Subcutaneous adipose tissue (tissue), 4 donors: Measurements from ENCODE around the gene KIAA1328. TPM values are rescaled to one million over a fixed set of nuclear protein-coding genes. Genes with fewer than 3 reads are reported as not detected.

Experiments used
- total RNA-seq, 4 donors: library from RNA; depleted of rRNA; stranded (reverse); fragments of >200 nt; gene quantifications; one replicate each; pipeline ENCODE4 v1.1.0, GENCODE V29; 2016
- TF ChIP-seq, protein P1 (sequence below): fragments of 450-650 bp; IDR thresholded peaks from one replicate; pipeline ENCODE4 v1.5.1; 2016; ENCODE audit warnings: low read depth, mild to moderate bottlenecking, control low read depth, antibody characterized with exemption, moderate library complexity

KIAA1328 gene
- total RNA-seq, 4 donors from 2014 or later: 15.0 to 22.8 (median 18.9) TPM

DNA sequence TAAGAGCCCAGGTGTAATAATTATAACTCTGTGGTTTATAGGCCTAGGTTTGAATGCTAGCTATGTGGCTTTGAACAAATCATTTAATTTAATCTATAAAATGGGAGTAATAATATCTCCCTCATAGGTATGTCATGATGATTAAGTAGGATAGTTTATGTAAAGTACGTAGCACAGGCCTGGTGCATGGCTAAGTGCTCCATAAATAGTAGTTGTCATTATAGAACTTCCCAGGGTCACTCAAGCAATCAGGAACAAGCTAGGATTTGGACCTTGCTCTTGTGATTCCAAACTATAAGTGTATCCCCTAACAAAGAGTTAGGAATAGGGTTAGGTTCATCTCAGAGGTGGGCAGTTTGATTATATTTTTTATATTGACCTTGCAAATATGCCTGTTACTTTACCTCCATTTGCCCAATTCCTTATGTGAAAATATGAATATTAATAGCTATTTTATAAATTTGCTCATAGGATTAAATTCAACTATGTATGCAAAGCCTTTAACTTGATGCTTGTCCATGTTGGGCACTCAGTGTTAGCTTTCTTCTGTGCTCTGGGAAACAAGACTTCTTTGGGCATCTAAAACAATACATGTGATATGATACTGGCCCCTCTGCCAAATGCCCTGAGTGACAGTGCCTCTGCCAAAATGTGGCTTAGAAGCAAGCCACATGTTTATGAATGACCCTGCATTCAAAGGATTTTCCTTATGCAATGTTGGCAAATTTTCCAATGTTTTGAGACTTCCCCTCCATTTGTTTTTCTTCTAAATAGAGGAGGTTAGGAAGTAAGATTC, 353.6 kb downstream of the KIAA1328 start:
- TF ChIP-seq, protein P1, sequence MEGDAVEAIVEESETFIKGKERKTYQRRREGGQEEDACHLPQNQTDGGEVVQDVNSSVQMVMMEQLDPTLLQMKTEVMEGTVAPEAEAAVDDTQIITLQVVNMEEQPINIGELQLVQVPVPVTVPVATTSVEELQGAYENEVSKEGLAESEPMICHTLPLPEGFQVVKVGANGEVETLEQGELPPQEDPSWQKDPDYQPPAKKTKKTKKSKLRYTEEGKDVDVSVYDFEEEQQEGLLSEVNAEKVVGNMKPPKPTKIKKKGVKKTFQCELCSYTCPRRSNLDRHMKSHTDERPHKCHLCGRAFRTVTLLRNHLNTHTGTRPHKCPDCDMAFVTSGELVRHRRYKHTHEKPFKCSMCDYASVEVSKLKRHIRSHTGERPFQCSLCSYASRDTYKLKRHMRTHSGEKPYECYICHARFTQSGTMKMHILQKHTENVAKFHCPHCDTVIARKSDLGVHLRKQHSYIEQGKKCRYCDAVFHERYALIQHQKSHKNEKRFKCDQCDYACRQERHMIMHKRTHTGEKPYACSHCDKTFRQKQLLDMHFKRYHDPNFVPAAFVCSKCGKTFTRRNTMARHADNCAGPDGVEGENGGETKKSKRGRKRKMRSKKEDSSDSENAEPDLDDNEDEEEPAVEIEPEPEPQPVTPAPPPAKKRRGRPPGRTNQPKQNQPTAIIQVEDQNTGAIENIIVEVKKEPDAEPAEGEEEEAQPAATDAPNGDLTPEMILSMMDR: no peak

DNA sequence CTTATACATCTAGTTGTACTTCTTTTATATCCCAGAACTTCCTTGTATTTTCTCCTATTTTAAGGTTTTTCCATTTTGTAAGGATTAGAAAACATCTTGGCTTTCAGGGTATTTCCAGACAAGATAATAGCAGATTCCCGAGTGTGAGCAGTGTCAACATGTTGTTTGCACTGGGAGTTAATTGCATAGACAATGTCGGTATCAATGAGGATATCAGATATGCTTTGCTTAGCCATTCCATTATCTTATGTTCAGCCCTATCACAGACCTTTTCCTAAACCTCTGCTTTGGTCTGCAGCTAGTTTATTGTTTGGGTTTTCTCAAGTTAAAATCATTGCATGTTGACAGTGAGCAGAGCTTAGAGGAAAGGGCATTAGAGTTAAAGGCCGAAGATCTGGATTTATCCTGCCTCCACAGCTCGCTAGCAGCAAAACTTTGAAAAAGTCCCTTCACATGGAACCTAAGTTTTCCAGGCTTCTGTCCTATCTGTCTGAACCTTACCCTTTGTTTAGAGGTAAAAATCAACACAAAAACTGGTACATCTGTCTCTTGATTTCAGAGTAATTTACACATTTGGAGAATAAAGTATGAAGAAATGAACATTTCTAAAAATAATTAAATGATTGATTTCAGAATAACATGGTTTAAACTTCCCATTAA, 355.4 kb downstream of the KIAA1328 start:
- TF ChIP-seq, protein P1: no peak

DNA sequence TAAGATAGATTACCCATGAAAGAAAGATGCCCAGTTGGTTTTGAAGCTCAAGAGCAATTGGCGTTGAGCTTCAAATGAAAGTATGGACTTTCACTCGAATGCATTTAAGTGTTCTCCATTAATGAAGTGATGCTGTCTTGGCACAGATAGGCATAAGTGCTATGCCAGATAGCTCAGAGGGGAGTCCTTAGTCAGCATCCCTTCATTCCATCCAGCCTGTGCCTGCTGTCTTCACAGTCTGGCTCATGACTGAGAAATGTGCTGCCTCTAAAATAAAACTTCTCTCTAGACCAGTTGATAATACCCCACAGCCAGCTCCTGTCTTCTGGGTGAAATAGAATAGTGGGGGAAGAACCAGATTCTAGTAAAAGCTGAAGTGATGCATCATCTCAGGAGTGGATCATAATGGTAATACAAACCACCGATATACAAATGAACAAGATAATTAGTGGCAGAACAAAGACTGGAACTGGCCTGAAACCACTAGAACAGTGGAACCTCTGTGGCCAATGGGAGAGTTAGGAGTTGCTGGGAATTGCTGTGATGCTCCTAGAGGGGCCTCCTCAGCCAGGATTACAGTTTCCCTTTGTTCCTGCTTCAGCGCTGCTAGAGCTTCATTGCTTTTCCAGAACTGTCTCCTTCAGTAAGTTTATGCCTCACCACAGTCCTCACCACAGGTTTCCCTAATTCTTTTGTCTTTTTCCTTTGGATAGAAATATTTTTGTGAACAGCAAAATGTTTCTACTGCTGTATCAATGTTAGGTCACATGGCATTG, 359.3 kb downstream of the KIAA1328 start:
- TF ChIP-seq, protein P1: no peak

DNA sequence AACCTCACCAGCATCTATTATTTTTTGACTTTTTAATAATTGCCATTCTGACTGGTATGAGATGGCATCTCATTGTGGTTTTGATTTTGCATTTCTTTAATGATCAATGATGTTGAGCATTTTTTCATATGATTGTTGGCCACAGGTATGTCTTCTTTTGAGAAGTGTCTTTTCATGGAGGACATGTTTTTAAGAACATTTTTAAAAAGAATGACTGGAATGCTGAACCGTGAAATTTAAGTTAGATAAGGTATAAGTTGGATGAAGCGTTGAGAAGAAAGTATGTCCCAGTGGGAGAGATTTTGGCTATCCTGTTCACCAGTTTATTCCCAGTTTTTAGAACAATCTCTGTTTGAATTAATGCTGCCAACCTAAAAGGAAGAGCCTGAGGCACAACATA, 370.8 kb downstream of the KIAA1328 start:
- TF ChIP-seq, protein P1: no peak

DNA sequence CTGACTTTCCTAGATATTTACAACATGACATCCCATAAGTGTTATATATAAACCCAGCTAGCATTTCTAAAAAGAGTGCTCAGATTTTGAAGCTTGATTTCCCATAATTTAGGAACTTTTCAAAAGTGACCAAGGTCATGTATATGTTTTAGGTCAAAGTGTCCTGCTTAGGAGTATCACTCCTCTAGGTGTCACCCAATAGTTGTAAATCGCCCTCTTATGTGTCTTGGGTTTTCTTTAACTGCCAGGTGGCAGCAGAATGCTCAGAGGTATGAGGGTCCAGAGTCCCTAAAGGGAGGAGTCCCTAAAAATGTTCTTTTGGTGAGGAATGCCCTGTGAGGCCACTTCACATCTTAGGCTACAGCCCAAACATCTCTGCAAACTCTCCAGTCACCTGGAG, 378.4 kb downstream of the KIAA1328 start:
- TF ChIP-seq, protein P1: no peak

DNA sequence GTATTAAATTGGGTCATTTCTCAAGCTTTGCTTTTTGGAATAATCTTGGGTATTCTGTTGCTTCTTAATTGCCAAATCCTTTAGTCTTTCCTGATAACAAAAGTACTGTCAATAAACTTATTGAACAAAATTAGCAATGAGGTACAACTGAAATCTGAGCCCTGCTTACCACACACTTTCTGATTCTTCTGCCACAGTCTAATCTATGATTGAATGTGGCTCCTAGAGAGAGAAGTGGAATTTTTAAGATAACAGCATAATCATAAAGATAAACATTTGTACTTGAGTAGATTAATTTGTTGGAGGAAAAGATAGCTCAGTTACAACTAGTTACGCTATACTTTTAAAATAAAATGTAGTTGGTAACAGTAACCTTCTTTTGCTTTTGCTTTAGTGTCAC, 381.9 kb downstream of the KIAA1328 start:
- TF ChIP-seq, protein P1: no peak
